Activated T-cell treated with anti-CD3 and anti-CD28 coated beads, Interleukin-2, amount 50 U/mL, for 72 hours (primary cell): Measurements from ENCODE around the gene DOK6. TPM values are rescaled to one million over a fixed set of nuclear protein-coding genes. Genes with fewer than 3 reads are reported as not detected.
A peak's percentile ranks its signal among the peaks of the same experiment; 100 is the strongest.

Source experiments
- ATAC-seq, 2 donors: fragments of 150-1000 bp; cut with Tn5 transposase; replicated peaks in 1 of 2; 2 replicates each; pipeline ENCODE4 v1.10.0; 2021; ENCODE audit warnings: moderate library complexity in 2 of 2, mild to moderate bottlenecking in 1 of 2
- DNase-seq, 2 donors: peaks; one replicate each; pipeline ENCODE4 v3.0.0; 2021 to 2022; ENCODE audit warnings: mixed read lengths in 1 of 2
- H3K27ac Mint-ChIP-seq: one replicate; pipeline ENCODE4 v1.8.0; 2022; ENCODE audit warnings: mild to moderate bottlenecking, moderate library complexity, mixed read lengths
- H3K27me3 Mint-ChIP-seq: one replicate; pipeline ENCODE4 v1.8.0; 2022; ENCODE audit warnings: low read depth, mixed read lengths
- H3K36me3 Mint-ChIP-seq, 2 donors: one replicate each; pipeline ENCODE4 v1.8.0; 2022; ENCODE audit warnings: mixed read lengths in 2 of 2, mild to moderate bottlenecking in 1 of 2; ENCODE audit not compliant: insufficient read depth in 2 of 2
- H3K4me1 Mint-ChIP-seq: one replicate; pipeline ENCODE4 v1.8.0; 2022; ENCODE audit warnings: low read depth, mixed read lengths
- H3K4me3 Mint-ChIP-seq, 2 donors: one replicate each; pipeline ENCODE4 v1.8.0; 2022; ENCODE audit warnings: mild to moderate bottlenecking in 2 of 2, mixed read lengths in 2 of 2, moderate library complexity in 2 of 2
- H3K9me3 Mint-ChIP-seq, 2 donors: one replicate each; pipeline ENCODE4 v1.8.0; 2022; ENCODE audit warnings: mixed read lengths in 2 of 2
- total RNA-seq, 2 donors: library from RNA; stranded (reverse); gene quantifications; one replicate each; pipeline ENCODE4 v1.2.3, GENCODE V29; 2022

The DOK6 gene
- total RNA-seq, 2 donors from 2014 or later, result not detected

DNA sequence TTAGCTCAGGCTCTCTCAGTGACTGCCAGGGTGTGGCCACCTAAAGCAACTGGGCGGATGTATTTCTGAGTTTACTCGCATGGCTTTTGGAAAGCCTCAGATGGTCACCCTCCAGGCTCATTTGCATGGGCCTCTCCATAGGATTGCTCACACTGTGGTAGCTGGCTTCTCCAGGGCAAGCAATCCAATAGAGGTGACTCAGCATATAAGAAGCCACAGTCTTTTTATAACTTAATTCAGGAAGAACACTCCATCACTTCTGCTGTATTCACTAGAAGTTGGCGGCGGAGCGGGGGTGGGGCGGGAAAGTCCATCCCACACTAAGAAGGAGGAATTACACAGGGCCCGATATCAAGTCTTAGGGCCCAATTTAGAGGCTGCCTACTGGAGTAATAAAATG, 3.6 kb upstream of the DOK6 start:
- Mint-ChIP-seq H3K27me3 (peaks cover 46% of the 10 kb centered on the region), H3K4me1 (peaks cover 11% of the 10 kb centered on the region), H3K9me3 (no peaks in the 10 kb centered on the region), H3K4me3 (no peak overlapping the region), H3K36me3 (no peaks in the 10 kb centered on the region), H3K27ac (no peak overlapping the region)
- ATAC-seq, result no peak
- no peak for DNase-seq

DNA sequence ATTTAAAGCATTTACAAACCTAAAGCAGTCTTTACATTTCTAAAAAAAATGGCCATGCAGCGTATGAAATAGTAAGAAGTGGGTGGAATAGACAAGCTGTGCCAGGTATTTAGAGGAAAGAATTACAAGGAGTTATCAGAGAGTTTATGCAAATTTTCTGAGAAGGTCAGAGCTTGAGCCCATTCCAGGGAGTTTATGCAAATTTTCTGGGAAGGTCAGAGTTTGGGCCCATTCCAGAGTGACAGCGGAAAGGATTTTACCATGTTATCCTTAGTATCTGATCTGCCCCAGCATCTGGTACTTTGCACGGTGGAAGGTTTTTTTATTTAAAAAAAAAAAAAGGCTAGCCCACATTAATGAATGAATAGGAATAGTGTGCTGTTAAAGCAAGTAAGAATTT, 1.4 kb upstream of the DOK6 start:
- H3K4me3 Mint-ChIP-seq, result peak overlapping the region in 1 of 2 donors; percentile 69
- peaks cover 14% of the 10 kb centered on the region for H3K4me1 Mint-ChIP-seq
- no peak for ATAC-seq
- peaks cover 61% of the 10 kb centered on the region for H3K27me3 Mint-ChIP-seq
- no peaks in the 10 kb centered on the region for H3K9me3 Mint-ChIP-seq
- no peak for DNase-seq
- no peak overlapping the region for H3K27ac Mint-ChIP-seq
- no peaks in the 10 kb centered on the region for H3K36me3 Mint-ChIP-seq

- no peak overlapping the region for H3K27ac Mint-ChIP-seq
- no peaks in the 10 kb centered on the region for H3K36me3 Mint-ChIP-seq
- no peaks in the 10 kb centered on the region for H3K9me3 Mint-ChIP-seq
- DNase-seq (no peak), ATAC-seq (no peak)
- peak overlapping the region; percentile 64 to 77 for H3K4me3 Mint-ChIP-seq
- H3K4me1 Mint-ChIP-seq, result peaks cover 14% of the 10 kb centered on the region
- peaks cover 59% of the 10 kb centered on the region for H3K27me3 Mint-ChIP-seq
Measured at GRCh38 chr18:69400976-69401225, 213 bp downstream of the DOK6 start.

DNA sequence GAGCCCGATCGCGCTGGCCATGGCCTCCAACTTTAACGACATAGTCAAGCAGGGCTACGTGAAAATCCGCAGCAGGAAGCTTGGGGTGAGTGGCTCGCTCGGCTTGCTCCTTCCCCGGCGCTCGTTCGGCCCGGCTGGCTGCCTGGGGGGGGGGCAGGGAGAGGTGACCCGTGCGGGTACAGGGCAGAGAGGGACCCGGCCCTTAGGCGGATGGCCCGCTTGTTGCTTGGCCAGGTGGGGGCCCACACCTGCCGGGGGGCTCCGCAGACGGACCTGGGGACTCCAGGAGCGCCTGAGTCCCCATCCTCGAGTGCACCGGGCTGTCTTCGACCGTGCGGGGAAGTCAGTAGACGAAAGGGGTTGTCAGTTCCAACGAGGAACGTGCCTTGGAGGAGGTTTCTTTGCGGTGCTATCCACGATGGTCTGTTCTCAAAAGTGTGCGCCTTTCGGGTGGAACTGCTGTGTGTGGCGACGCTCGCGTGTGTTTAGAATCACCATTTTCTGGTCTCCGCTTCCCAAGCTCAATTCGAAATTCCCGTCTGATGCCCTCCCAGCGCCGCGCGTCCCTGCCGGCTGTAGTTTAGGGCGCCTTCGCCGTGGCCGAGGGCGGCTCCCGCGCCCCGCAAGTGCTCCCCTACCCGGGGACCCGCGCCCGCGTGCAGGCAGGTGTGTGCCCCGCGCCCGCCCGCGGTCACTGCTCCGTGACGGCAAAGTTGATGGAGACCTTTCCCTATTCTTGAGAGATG, 711 bp downstream of the DOK6 start:
- ATAC-seq, result peak; percentile 43 to 45
- no peaks in the 10 kb centered on the region for H3K36me3 Mint-ChIP-seq
- peaks cover 59% of the 10 kb centered on the region for H3K27me3 Mint-ChIP-seq
- H3K27ac Mint-ChIP-seq, result no peak overlapping the region
- peak in 1 of 2 donors; percentile 10 for DNase-seq
- peaks cover 14% of the 10 kb centered on the region for H3K4me1 Mint-ChIP-seq
- peak overlapping the region; percentile 64 to 77 for H3K4me3 Mint-ChIP-seq
- H3K9me3 Mint-ChIP-seq, result no peaks in the 10 kb centered on the region

DNA sequence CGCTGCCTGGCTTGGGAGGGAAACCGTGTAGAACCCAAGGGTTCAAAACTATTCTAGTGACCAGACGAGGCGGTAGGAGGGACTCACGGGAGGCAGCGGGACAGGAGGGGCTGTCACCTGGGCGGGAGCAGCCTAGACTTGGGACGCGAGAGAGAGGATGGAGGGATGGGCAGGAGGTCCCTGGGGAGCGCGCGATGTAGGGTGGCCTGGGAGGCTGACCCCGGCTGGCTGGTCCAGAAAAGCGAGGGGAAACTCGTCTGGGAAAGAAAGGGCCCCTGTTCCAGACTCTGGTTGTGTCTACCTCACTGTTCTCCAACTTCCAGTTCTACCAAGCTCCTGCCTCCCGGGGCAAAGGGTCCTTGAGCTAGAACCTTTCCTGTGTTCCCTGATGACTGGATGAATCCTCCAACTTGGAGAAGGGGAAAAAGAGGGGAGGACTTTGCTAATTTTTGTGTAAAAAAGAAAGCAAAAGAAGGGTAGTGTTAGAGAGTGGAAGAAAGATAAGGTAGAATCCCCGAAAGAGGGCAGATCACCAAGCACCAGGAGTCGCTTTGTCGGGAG, 1.4 kb downstream of the DOK6 start:
- H3K4me3 Mint-ChIP-seq, result peak overlapping the region; percentile 64 to 77
- H3K4me1 Mint-ChIP-seq, result peaks cover 14% of the 10 kb centered on the region
- peak in 1 of 2 donors; percentile 0 for DNase-seq
- H3K36me3 Mint-ChIP-seq, result no peaks in the 10 kb centered on the region
- H3K27ac Mint-ChIP-seq, result no peak overlapping the region
- no peaks in the 10 kb centered on the region for H3K9me3 Mint-ChIP-seq
- H3K27me3 Mint-ChIP-seq, result peaks cover 60% of the 10 kb centered on the region
- peak in 1 of 2 donors; percentile 15 for ATAC-seq

DNA sequence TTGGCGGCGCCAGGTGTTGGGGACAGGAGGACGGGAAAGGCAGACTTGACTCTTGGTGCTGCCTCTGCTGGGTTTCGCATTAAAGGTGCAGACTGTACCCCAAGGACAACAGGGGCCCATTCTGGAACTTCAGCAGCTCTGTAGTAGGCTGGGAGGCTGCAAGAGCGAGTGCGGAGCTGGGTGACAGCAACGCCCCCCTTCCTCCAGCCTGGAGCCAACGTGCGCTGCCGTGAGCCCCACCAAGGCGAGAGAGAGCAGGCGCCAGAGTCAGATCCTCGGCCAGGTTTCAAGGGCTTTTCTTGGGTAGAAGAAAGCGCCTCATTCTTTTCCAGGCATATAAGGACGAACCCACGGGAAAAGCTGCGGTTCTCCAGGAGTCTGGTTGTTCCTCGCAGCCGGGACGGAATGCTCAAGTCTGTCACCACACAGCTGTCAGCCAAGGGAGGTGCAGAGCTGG, 1.9 kb downstream of the DOK6 start:
- no peak for DNase-seq
- Mint-ChIP-seq H3K27ac (no peak overlapping the region), H3K36me3 (no peaks in the 10 kb centered on the region), H3K27me3 (peaks cover 60% of the 10 kb centered on the region), H3K4me1 (peaks cover 14% of the 10 kb centered on the region), H3K9me3 (no peaks in the 10 kb centered on the region), H3K4me3 (peak overlapping the region; percentile 64 to 77)
- no peak for ATAC-seq

GRCh38 chr18:69408522-69408921, 7.8 kb downstream of the DOK6 start:
- DNase-seq (no peak), ATAC-seq (no peak)
- H3K27me3 Mint-ChIP-seq, result peaks cover 28% of the 10 kb centered on the region

DNA sequence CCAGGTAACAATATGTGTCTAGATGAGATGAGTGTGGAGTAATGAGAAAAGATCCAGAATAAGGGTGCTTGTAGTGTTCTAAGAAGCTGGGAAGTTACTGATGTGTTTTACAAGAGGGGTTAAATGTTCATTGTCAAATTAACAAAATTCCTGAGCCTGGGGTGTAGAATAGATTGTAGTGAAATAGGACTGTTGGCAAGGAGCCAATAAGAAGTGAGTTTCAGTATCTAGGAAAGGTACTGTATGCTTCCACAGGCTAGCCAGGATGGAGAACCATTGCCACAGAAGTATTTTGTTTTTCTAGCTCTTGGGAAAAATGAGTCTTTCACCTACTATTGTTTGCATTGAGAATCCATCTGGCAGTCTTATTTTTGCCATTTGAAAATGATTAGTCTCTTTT, 10.5 kb downstream of the DOK6 start:
- ATAC-seq (no peak), DNase-seq (no peak)
- no peak overlapping the region for H3K27ac Mint-ChIP-seq
- no peak overlapping the region for H3K4me3 Mint-ChIP-seq
- no peaks in the 10 kb centered on the region for H3K36me3 Mint-ChIP-seq
- no peaks in the 10 kb centered on the region for H3K4me1 Mint-ChIP-seq
- peaks cover 16% of the 10 kb centered on the region for H3K27me3 Mint-ChIP-seq
- H3K9me3 Mint-ChIP-seq, result no peaks in the 10 kb centered on the region

More at GRCh38 chr18:69408522-69408921, 7.8 kb downstream of the DOK6 start:
- no peaks in the 10 kb centered on the region for H3K4me1 Mint-ChIP-seq
- H3K4me3 Mint-ChIP-seq, result no peak overlapping the region
- no peaks in the 10 kb centered on the region for H3K9me3 Mint-ChIP-seq
- no peak overlapping the region for H3K27ac Mint-ChIP-seq
- H3K36me3 Mint-ChIP-seq, result no peaks in the 10 kb centered on the region

DNA sequence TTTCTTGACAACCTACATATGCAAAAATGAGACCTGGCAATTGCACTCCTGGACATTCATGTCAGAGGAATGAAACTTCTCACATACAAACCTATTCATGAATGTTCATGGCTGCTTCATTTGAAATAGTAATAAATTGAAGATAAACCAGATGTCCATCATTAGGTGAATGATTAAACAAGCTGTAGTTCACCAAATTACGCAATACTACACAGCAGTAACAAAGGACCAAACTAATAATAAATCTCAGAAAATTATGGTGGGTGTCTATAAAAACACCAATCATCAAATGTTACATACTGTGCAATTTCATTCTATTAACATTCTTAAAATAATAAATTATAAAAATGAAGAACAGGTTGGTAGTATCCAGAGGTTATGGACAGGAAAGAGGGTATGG, 13.5 kb downstream of the DOK6 start:
- Mint-ChIP-seq H3K4me3 (no peak overlapping the region), H3K9me3 (no peaks in the 10 kb centered on the region), H3K27ac (no peak overlapping the region), H3K36me3 (no peaks in the 10 kb centered on the region), H3K27me3 (peaks cover 13% of the 10 kb centered on the region), H3K4me1 (no peaks in the 10 kb centered on the region)
- no peak for DNase-seq
- ATAC-seq, result no peak

GRCh38 chr18:69432847-69433246, 32.2 kb downstream of the DOK6 start:
- Mint-ChIP-seq H3K4me3 (no peak overlapping the region), H3K27ac (no peak overlapping the region), H3K9me3 (peaks cover 0 to 2% of the 10 kb centered on the region in 2 donors), H3K27me3 (no peaks in the 10 kb centered on the region), H3K4me1 (no peaks in the 10 kb centered on the region), H3K36me3 (no peaks in the 10 kb centered on the region)
- no peak for ATAC-seq
- no peak for DNase-seq

DNA sequence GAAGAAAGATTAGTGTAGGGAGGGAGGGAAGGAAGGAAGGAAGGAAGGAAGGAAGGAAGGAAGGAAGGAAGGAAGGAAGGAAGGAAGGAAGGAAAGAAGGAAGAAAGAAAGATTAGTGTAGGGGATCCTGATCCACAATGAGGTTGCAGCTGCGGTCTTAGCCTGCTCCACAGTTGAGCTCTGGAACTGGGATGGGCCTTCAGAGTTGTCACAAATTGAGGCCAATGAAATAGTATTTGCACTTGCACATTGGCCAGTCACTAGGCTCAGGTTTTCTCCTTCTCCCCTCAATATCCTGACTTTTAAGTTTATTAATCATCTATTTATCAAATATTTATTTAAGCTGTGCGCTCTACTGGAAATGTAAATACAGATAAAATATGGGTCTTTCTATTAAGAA, 34.3 kb downstream of the DOK6 start:
- H3K27ac Mint-ChIP-seq, result no peak overlapping the region

DNA sequence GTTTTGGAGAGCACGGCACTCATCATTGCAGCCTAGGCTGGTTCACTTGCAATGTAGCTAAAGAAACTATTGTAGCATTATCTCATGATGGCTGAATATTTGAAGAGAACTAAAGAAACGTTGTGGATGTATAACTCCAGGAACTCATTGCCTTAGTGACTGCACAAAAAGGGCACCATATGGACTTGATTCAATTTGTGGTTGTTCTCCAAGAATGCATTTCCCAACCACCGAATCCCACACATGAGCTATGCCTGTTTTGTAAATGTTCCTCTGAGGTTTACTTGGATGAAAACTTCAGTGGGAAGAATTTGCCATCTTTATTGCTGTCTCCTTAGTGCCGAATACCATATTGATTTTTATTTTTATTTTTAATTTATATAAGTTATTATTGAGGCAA, 43.5 kb downstream of the DOK6 start:
- Mint-ChIP-seq H3K4me1 (no peaks in the 10 kb centered on the region), H3K27me3 (no peaks in the 10 kb centered on the region), H3K4me3 (no peak overlapping the region), H3K27ac (no peak overlapping the region), H3K36me3 (no peaks in the 10 kb centered on the region), H3K9me3 (peaks cover 1 to 2% of the 10 kb centered on the region in 2 donors)
- no peak for ATAC-seq
- DNase-seq, result no peak

More for the DNA sequence above, 34.3 kb downstream of the DOK6 start:
- Mint-ChIP-seq H3K27me3 (no peaks in the 10 kb centered on the region), H3K4me1 (no peaks in the 10 kb centered on the region), H3K4me3 (no peak overlapping the region), H3K36me3 (no peaks in the 10 kb centered on the region), H3K9me3 (peaks cover 0 to 2% of the 10 kb centered on the region in 2 donors)
- DNase-seq, result no peak
- ATAC-seq, result no peak

DNA sequence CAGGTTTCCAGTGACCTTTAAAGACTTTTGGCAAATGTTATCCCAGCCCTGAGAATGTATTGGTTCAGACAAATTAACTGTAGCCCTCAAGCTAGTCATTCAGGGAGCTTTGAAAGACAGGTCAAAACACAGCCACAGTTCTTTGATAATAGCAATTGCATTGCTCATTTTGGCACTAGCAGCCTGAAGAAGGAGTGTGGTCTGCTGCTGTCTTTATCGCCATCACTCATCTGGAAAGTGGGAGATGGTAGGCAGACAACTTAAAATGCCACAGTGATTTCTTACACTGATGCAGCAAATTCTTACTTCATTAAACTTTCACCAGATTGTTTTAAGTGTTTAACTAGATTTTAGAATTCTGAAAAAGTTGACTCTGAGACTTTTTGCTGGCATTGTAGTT, 47.2 kb downstream of the DOK6 start:
- H3K4me3 Mint-ChIP-seq, result no peak overlapping the region
- no peak for ATAC-seq
- no peak for DNase-seq
- H3K27ac Mint-ChIP-seq, result no peak overlapping the region
- H3K4me1 Mint-ChIP-seq, result no peaks in the 10 kb centered on the region
- H3K9me3 Mint-ChIP-seq, result peaks cover 1 to 2% of the 10 kb centered on the region in 2 donors
- no peaks in the 10 kb centered on the region for H3K27me3 Mint-ChIP-seq
- no peaks in the 10 kb centered on the region for H3K36me3 Mint-ChIP-seq

DNA sequence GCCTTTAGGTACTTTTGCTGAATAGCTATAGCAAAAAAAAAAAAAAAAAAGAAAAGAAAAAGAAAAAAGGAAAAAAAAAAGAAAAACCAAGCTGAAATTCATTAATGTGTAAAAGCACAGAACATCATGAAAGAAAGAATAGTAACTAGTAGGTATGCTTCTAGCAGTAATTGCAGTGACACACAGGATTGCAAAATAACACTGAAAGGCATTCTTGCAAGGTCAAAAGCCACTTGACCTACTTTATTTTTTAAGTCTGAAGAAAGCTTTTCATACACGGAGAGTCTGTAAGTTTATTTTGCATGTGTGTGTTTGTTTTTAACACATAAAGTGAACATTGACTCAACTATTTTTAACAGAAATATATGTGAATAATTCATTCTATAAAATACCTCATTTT, 54.4 kb downstream of the DOK6 start:
- ATAC-seq, result no peak

More for the DNA sequence above, 54.4 kb downstream of the DOK6 start:
- Mint-ChIP-seq H3K4me1 (no peaks in the 10 kb centered on the region), H3K36me3 (no peaks in the 10 kb centered on the region), H3K27ac (no peak overlapping the region), H3K9me3 (no peaks in the 10 kb centered on the region), H3K4me3 (no peak overlapping the region), H3K27me3 (no peaks in the 10 kb centered on the region)
- no peak for DNase-seq
